ENCODE results near the gene HSD17B2. TPM values are rescaled to one million over a fixed set of nuclear protein-coding genes. Genes with fewer than 3 reads are reported as not detected.

The HSD17B2 gene
- total RNA-seq, 1 experiment from 2014 or later, result 3.1 TPM

DNA sequence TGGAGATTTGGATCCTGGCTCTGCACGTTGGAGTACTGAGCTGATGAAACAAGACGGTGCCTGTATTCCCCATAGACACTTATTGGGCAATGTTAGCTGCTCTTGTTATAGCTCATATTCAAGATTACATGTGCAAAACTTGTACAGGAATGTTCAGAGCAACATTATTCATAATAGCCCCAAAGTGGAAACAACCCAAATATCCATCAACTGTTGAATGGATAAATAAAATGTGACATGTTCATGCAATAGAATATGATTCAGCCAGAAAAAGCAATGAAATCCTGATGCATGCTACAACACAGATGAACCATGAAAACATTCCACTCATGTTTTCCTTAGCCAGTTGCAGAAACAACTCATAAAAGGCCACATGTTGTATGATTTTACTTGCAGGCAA, 18.1 kb upstream of the HSD17B2 start:
- intact Hi-C loops (cut with micrococcal nuclease), result no loop called here
- no peak overlapping the region for H3K27ac ChIP-seq (ENCODE audit: low read length)
- no peak overlapping the region for H3K4me2 ChIP-seq (ENCODE audit: low read length)

GRCh38 chr16:82017911-82018568, 17.0 kb upstream of the HSD17B2 start:
- Histone ChIP-seq H3K9me2 (replicated peaks; ENCODE audit: low read length) (no peaks in the 10 kb centered on the region), H3K9me3 (ENCODE audit: low read length) (no peaks in the 10 kb centered on the region), H3K4me1 (ENCODE audit: insufficient read depth, low read length) (no peaks in the 10 kb centered on the region), H3K4me3 (ENCODE audit: low read length) (no peak overlapping the region), H3K36me3 (ENCODE audit: low read depth, low read length) (no peaks in the 10 kb centered on the region), H3K79me2 (ENCODE audit: low read length) (no peaks in the 10 kb centered on the region), H3K9ac (ENCODE audit: low read length) (no peak overlapping the region), H3K27me3 (ENCODE audit: low read length) (peaks cover 24% of the 10 kb centered on the region), H3K27ac (ENCODE audit: low read length) (no peak overlapping the region), H3F3A (ENCODE audit: low read length, unreplicated experiment) (no peaks in the 10 kb centered on the region), H3K4me2 (ENCODE audit: low read length) (no peak overlapping the region), H4K20me1 (ENCODE audit: low read length) (no peaks in the 10 kb centered on the region), H2AFZ (ENCODE audit: low read length) (no peak overlapping the region)
- BruUV-seq (replicated peaks), result no TSS peak
- POLR2A ChIA-PET (ENCODE audit: unreplicated experiment), result no interaction called here
- CTCF ChIA-PET, result no interaction called here
- intact Hi-C loops (cut with micrococcal nuclease), result no loop called here
- ATAC-seq (no peak), DNase-seq (no peak)
- TF ChIP-seq, protein P1, sequence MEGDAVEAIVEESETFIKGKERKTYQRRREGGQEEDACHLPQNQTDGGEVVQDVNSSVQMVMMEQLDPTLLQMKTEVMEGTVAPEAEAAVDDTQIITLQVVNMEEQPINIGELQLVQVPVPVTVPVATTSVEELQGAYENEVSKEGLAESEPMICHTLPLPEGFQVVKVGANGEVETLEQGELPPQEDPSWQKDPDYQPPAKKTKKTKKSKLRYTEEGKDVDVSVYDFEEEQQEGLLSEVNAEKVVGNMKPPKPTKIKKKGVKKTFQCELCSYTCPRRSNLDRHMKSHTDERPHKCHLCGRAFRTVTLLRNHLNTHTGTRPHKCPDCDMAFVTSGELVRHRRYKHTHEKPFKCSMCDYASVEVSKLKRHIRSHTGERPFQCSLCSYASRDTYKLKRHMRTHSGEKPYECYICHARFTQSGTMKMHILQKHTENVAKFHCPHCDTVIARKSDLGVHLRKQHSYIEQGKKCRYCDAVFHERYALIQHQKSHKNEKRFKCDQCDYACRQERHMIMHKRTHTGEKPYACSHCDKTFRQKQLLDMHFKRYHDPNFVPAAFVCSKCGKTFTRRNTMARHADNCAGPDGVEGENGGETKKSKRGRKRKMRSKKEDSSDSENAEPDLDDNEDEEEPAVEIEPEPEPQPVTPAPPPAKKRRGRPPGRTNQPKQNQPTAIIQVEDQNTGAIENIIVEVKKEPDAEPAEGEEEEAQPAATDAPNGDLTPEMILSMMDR (conservative IDR thresholded peaks at IDR 0.05; ENCODE audit: low read depth, low read length), result no peak
- TF ChIP-seq EZH2phosphoT487 (IDR thresholded peaks at IDR 0.05; ENCODE audit: borderline replicate concordance, low read length) (no peak), EZH2 (IDR thresholded peaks at IDR 0.05; ENCODE audit: low read length, unreplicated experiment) (no peak)

More for the DNA sequence above, 18.1 kb upstream of the HSD17B2 start:
- no peak overlapping the region for H3K4me3 ChIP-seq (ENCODE audit: low read length)
- H3K79me2 ChIP-seq (ENCODE audit: low read length), result no peaks in the 10 kb centered on the region
- TF ChIP-seq EZH2phosphoT487 (IDR thresholded peaks at IDR 0.05; ENCODE audit: borderline replicate concordance, low read length), result no peak
- TF ChIP-seq, protein P1 (conservative IDR thresholded peaks at IDR 0.05; ENCODE audit: low read depth, low read length), result no peak
- no peak for TF ChIP-seq EZH2 (IDR thresholded peaks at IDR 0.05; ENCODE audit: low read length, unreplicated experiment)
- H2AFZ ChIP-seq (ENCODE audit: low read length), result no peak overlapping the region
- peaks cover 22% of the 10 kb centered on the region for H3K27me3 ChIP-seq (ENCODE audit: low read length)
- ATAC-seq (no peak), DNase-seq (no peak)
- H3K36me3 ChIP-seq (ENCODE audit: low read depth, low read length), result no peaks in the 10 kb centered on the region
- H4K20me1 ChIP-seq (ENCODE audit: low read length), result no peaks in the 10 kb centered on the region
- no peaks in the 10 kb centered on the region for H3K4me1 ChIP-seq (ENCODE audit: insufficient read depth, low read length)
- no peaks in the 10 kb centered on the region for H3K9me3 ChIP-seq (ENCODE audit: low read length)
- H3K9ac ChIP-seq (ENCODE audit: low read length), result no peak overlapping the region
- H3F3A ChIP-seq (ENCODE audit: low read length, unreplicated experiment), result no peaks in the 10 kb centered on the region
- ChIA-PET CTCF (interaction anchor here (1.0 kb wide), 1 partner anchor 20 kb away, joined by 3 read pairs; no protein-coding TSS in a partner anchor), POLR2A (ENCODE audit: unreplicated experiment) (no interaction called here)
- H3K9me2 ChIP-seq (replicated peaks; ENCODE audit: low read length), result no peaks in the 10 kb centered on the region
- BruUV-seq (replicated peaks), result no TSS peak

DNA sequence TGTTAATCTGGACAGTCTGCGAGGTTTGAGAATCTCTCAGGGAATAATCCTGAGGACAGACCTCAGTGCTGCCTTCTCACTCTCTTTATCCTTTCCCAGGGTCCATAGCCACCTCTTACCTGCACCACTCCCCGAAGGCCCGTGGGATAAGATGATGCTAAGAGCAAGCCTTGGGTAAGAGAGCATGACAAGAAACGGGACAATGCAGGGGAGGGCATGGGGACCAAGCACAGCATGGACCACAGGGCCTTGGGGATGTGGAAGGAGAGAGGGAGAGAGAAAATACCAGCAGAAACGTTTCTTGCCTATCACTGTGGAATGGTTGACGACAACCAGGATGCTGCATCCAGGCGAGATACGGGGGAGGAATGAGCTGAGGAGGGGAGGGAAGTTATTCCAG, 15.5 kb upstream of the HSD17B2 start:
- no peak for DNase-seq
- Histone ChIP-seq H3K36me3 (ENCODE audit: low read depth, low read length) (no peaks in the 10 kb centered on the region), H3K9me2 (replicated peaks; ENCODE audit: low read length) (no peaks in the 10 kb centered on the region), H3K4me2 (ENCODE audit: low read length) (no peak overlapping the region), H3K4me1 (ENCODE audit: insufficient read depth, low read length) (no peaks in the 10 kb centered on the region), H2AFZ (ENCODE audit: low read length) (no peak overlapping the region), H4K20me1 (ENCODE audit: low read length) (no peaks in the 10 kb centered on the region), H3K9ac (ENCODE audit: low read length) (no peak overlapping the region), H3K79me2 (ENCODE audit: low read length) (no peaks in the 10 kb centered on the region), H3F3A (ENCODE audit: low read length, unreplicated experiment) (no peaks in the 10 kb centered on the region), H3K27ac (ENCODE audit: low read length) (no peak overlapping the region), H3K9me3 (ENCODE audit: low read length) (no peaks in the 10 kb centered on the region), H3K27me3 (ENCODE audit: low read length) (peaks cover 33% of the 10 kb centered on the region), H3K4me3 (ENCODE audit: low read length) (no peak overlapping the region)
- intact Hi-C loops (cut with micrococcal nuclease), result no loop called here
- ChIA-PET CTCF (no interaction called here), POLR2A (ENCODE audit: unreplicated experiment) (no interaction called here)
- no peak for TF ChIP-seq EZH2phosphoT487 (IDR thresholded peaks at IDR 0.05; ENCODE audit: borderline replicate concordance, low read length)
- no peak for ATAC-seq
- BruUV-seq (replicated peaks), result no TSS peak
